ENCODE data around the gene DDX39A. TPM values are rescaled to one million over a fixed set of nuclear protein-coding genes. Genes with fewer than 3 reads are reported as not detected.
"Not testable (repeated sequence)": the region's sequence is repeated elsewhere in the genome, so short reads cannot be mapped to it uniquely, and the experiment has no call there.

Gene DDX39A
- total RNA-seq, 4 donors from 2014 or later = 59.2 to 144 (median 88.4) TPM

- Histone ChIP-seq H3K27me3 (no peaks in the 10 kb centered on the region), H3K36me3 (peaks cover 35 to 80% (median 43%) of the 10 kb centered on the region in 3 donors), H3K9me3 (no peaks in the 10 kb centered on the region), H3K4me3 (no peak overlapping the region), H3K27ac (peak overlapping the region in 3 of 4 donors; percentile 58 to 84 (median 79)), H3K4me1 (peaks cover 0 to 32% (median 9%) of the 10 kb centered on the region in 3 donors)
- 90 to 91% methylated on average over 1 to 15 of the region's 27 CpGs for WGBS, 2 donors
- no peak for TF ChIP-seq CTCF (IDR thresholded peaks at IDR 0.05)
- no peak for TF ChIP-seq POLR2A (IDR thresholded peaks at IDR 0.05)
- intact Hi-C loops (cut with DNase I) = loop anchor here (10.0 kb wide), 1 partner anchor 52 kb away; no protein-coding TSS in a partner anchor
- no peak for DNase-seq
Observed at GRCh38 chr19:14406645-14407401, 12.3 kb downstream of the DDX39A start.

GRCh38 chr19:14405758-14406644, 13.1 kb downstream of the DDX39A start:
- DNase-seq = no peak
- TF ChIP-seq POLR2A (IDR thresholded peaks at IDR 0.05) = no peak
- peak; percentile 92 to 97 (median 92) for TF ChIP-seq CTCF (IDR thresholded peaks at IDR 0.05)
- Histone ChIP-seq H3K4me3 (peak overlapping the region; percentile 7 to 57 (median 31)), H3K27ac (peak overlapping the region; percentile 60 to 84 (median 78)), H3K27me3 (no peaks in the 10 kb centered on the region), H3K9me3 (no peaks in the 10 kb centered on the region), H3K36me3 (peaks cover 29 to 80% (median 35%) of the 10 kb centered on the region in 3 donors), H3K4me1 (peaks cover 0 to 32% (median 9%) of the 10 kb centered on the region in 3 donors)
- intact Hi-C loops (cut with DNase I) = loop anchor here (10.0 kb wide), 1 partner anchor 51 kb away; no protein-coding TSS in a partner anchor
- WGBS, 2 donors = 64 to 69% methylated on average over 5 of the region's 61 CpGs

- DNase-seq = no peak
- intact Hi-C loops (cut with DNase I) = loop anchor here (10.0 kb wide), 1 partner anchor 51 kb away; no protein-coding TSS in a partner anchor
- Histone ChIP-seq H3K27me3 (no peaks in the 10 kb centered on the region), H3K4me3 (peak overlapping the region in 1 of 4 donors; percentile 57), H3K36me3 (peaks cover 22 to 78% (median 28%) of the 10 kb centered on the region in 3 donors), H3K9me3 (no peaks in the 10 kb centered on the region), H3K4me1 (peaks cover 0 to 32% (median 9%) of the 10 kb centered on the region in 3 donors), H3K27ac (peak overlapping the region in 3 of 4 donors; percentile 77 to 84 (median 79))
- TF ChIP-seq CTCF (IDR thresholded peaks at IDR 0.05) = no peak
- no peak for TF ChIP-seq POLR2A (IDR thresholded peaks at IDR 0.05)
- 71 to 82% methylated on average over 4 to 5 of the region's 6 CpGs for WGBS, 2 donors
Observed at GRCh38 chr19:14405380-14405757, 13.8 kb downstream of the DDX39A start.

- intact Hi-C loops (cut with DNase I) = loop anchor here (10.0 kb wide), 1 partner anchor 50 kb away; no protein-coding TSS in a partner anchor
Observed at GRCh38 chr19:14404312-14404711, 14.8 kb downstream of the DDX39A start.

GRCh38 chr19:14403145-14403930, 15.8 kb downstream of the DDX39A start:
- not testable (repeated sequence) for H3K27ac ChIP-seq, H3K4me3 ChIP-seq, H3K27me3 ChIP-seq, DNase-seq, H3K9me3 ChIP-seq
- WGBS, 2 donors = 89 to 90% methylated on average over 15 of the region's 15 CpGs
- Histone ChIP-seq H3K36me3 (peaks cover 2 to 67% (median 8%) of the 10 kb centered on the region in 3 donors), H3K4me1 (peaks cover 0 to 32% (median 9%) of the 10 kb centered on the region in 3 donors)
- intact Hi-C loops (cut with DNase I) = loop anchor here (10.0 kb wide), 1 partner anchor 49 kb away; no protein-coding TSS in a partner anchor

More at GRCh38 chr19:14404312-14404711, 14.8 kb downstream of the DDX39A start:
- WGBS, 2 donors = 75 to 76% methylated on average over 2 to 5 of the region's 9 CpGs
- no peaks in the 10 kb centered on the region for H3K27me3 ChIP-seq
- peaks cover 0 to 32% (median 9%) of the 10 kb centered on the region in 3 donors for H3K4me1 ChIP-seq
- no peaks in the 10 kb centered on the region for H3K9me3 ChIP-seq
- TF ChIP-seq POLR2A (IDR thresholded peaks at IDR 0.05) = no peak
- TF ChIP-seq CTCF (IDR thresholded peaks at IDR 0.05) = no peak
- H3K27ac ChIP-seq = no peak overlapping the region
- no peak overlapping the region for H3K4me3 ChIP-seq
- DNase-seq = no peak
- H3K36me3 ChIP-seq = peaks cover 12 to 77% (median 18%) of the 10 kb centered on the region in 3 donors

Measured in esophagus squamous epithelium (tissue), 5 donors.